ENCODE measurements around the gene SASH3. TPM values are rescaled to one million over a fixed set of nuclear protein-coding genes. Genes with fewer than 3 reads are reported as not detected.
A peak's percentile ranks its signal among the peaks of the same experiment; 100 is the strongest.

SASH3 gene
- total RNA-seq, 2 donors from 2014 or later = 2.1 to 8.3 TPM

- no peak for TF ChIP-seq CTCF (IDR thresholded peaks at IDR 0.05)
- DNase-seq (ENCODE audit: low spot score) = no peak
- no peak overlapping the region for H3K4me3 ChIP-seq
- no peak overlapping the region for H3K27ac ChIP-seq
- no peaks in the 10 kb centered on the region for H3K9me3 ChIP-seq
- H3K27me3 ChIP-seq = no peaks in the 10 kb centered on the region
- no peaks in the 10 kb centered on the region for H3K4me1 ChIP-seq
- H3K36me3 ChIP-seq = no peaks in the 10 kb centered on the region
Observed at GRCh38 chrX:129750971-129751370, 28.8 kb upstream of the SASH3 start.

DNA sequence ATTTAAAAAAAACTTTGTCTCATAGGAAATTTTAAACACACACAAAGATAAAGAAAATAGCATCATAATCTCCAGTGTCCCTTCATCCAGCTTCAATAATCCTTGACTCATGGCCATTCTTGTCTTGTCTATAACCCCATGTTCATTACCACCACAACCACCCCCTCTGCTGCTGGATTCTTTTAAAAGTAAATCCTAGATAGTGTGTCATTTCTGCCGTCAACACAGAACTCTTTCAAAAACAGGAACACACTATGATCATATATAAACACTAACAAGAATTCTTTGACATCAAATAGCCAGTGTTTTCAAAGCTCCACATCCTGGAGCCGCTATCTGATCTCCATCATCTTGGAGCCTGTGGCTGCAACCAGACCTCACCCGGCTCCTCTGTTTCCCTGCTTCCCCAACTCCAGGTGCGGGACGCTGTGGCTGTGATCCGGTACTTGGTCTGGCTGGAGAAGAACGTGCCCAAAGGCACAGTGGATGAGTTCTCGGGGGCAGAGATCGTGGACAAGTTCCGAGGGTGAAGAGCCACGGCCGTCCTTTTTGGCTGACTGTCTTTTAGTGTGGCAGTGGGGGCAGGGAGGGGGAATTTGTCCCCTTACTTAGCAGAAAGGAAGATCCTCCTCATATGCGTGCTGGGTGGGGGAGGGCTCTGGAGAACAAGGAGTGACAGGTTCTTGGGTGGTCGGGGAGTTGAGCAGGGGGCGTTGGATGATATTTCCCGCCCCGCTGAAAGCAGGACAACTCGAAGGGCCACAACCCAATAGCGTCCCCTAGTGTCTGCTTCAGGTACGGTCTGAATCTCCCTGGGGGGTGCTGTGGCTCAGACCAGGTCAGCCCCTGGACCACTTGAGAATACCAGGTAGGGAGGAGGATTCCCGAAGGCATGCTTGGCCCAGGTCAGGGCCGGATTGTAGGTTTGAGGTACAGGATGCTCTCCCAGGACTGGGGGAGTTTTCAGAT is 25.4 kb upstream of the SASH3 start:
- DNase-seq (ENCODE audit: low spot score) = no peak
- no peaks in the 10 kb centered on the region for H3K36me3 ChIP-seq
- H3K9me3 ChIP-seq = no peaks in the 10 kb centered on the region
- no peak overlapping the region for H3K4me3 ChIP-seq
- no peak for TF ChIP-seq CTCF (IDR thresholded peaks at IDR 0.05)
- no peaks in the 10 kb centered on the region for H3K27me3 ChIP-seq
- H3K4me1 ChIP-seq = peaks cover 0 to 3% of the 10 kb centered on the region in 2 donors
- no peak overlapping the region for H3K27ac ChIP-seq

GRCh38 chrX:129755779-129756650 is 23.7 kb upstream of the SASH3 start:
- no peaks in the 10 kb centered on the region for H3K9me3 ChIP-seq
- H3K36me3 ChIP-seq = no peaks in the 10 kb centered on the region
- peaks cover 0 to 12% of the 10 kb centered on the region in 2 donors for H3K4me1 ChIP-seq
- H3K27me3 ChIP-seq = no peaks in the 10 kb centered on the region
- no peak overlapping the region for H3K27ac ChIP-seq
- no peak for TF ChIP-seq CTCF (IDR thresholded peaks at IDR 0.05)
- DNase-seq (ENCODE audit: low spot score) = no peak
- no peak overlapping the region for H3K4me3 ChIP-seq

GRCh38 chrX:129759576-129760061 is 20.1 kb upstream of the SASH3 start:
- no peak overlapping the region for H3K4me3 ChIP-seq
- H3K27ac ChIP-seq = no peak overlapping the region
- no peaks in the 10 kb centered on the region for H3K27me3 ChIP-seq
- no peaks in the 10 kb centered on the region for H3K9me3 ChIP-seq
- DNase-seq (ENCODE audit: low spot score) = no peak
- no peaks in the 10 kb centered on the region for H3K36me3 ChIP-seq
- peak in 1 of 2 donors; percentile 27 for TF ChIP-seq CTCF (IDR thresholded peaks at IDR 0.05)
- H3K4me1 ChIP-seq = peaks cover 0 to 12% of the 10 kb centered on the region in 2 donors

GRCh38 chrX:129760155-129760554 is 19.6 kb upstream of the SASH3 start:
- no peaks in the 10 kb centered on the region for H3K36me3 ChIP-seq
- no peaks in the 10 kb centered on the region for H3K9me3 ChIP-seq
- no peak for DNase-seq (ENCODE audit: low spot score)
- H3K27me3 ChIP-seq = no peaks in the 10 kb centered on the region
- no peak overlapping the region for H3K27ac ChIP-seq
- no peak for TF ChIP-seq CTCF (IDR thresholded peaks at IDR 0.05)
- peaks cover 0 to 12% of the 10 kb centered on the region in 2 donors for H3K4me1 ChIP-seq
- H3K4me3 ChIP-seq = no peak overlapping the region

All from right atrium auricular region (tissue), 2 donors.